K562 (cell line): ENCODE results near the gene CREB3L1. TPM values are rescaled to one million over a fixed set of nuclear protein-coding genes. Genes with fewer than 3 reads are reported as not detected.

Experiments used
- ASH1L ChIP-seq: fragments of 450-650 bp; IDR thresholded peaks from 2 replicates; pipeline ENCODE4 v1.6.1; 2018; ENCODE audit warnings: borderline replicate concordance, mild to moderate bottlenecking, low read depth; ENCODE audit not compliant: partially characterized antibody
- BRF1 ChIP-seq: IDR thresholded peaks from 3 replicates; pipeline ENCODE4 v1.6.1; 2011; ENCODE audit warnings: borderline replicate concordance, mild to moderate bottlenecking; ENCODE audit not compliant: insufficient read length; ENCODE audit errors: extremely low read depth
- CBX3 ChIP-seq, 2 experiments: IDR thresholded peaks; 1 replicate in 1 of 2; 2 replicates in 1 of 2; pipeline ENCODE4 v1.6.1; 2012; ENCODE audit warnings: inconsistent platforms in 2 of 2, low read length in 2 of 2, borderline replicate concordance in 1 of 2, control low read depth in 1 of 2
- CSDE1 ChIP-seq, 2 experiments: fragments of 450-650 bp; IDR thresholded peaks; 2 replicates each; pipeline ENCODE4 v1.6.1; 2016; ENCODE audit warnings: mild to moderate bottlenecking in 1 of 2
- CUX1 ChIP-seq: fragments of 200-800 bp; sonication (Bioruptor generic); IDR thresholded peaks from 2 replicates; pipeline ENCODE4 v1.6.1; 2016; ENCODE audit warnings: missing genetic modification characterization, missing compliant biosample characterization
- DDX20 ChIP-seq: fragments of 450-650 bp; IDR thresholded peaks from 2 replicates; pipeline ENCODE4 v1.6.1; 2016; ENCODE audit warnings: missing genetic modification characterization, low read depth, mild to moderate bottlenecking, missing compliant biosample characterization, moderate library complexity
- ESRRA ChIP-seq: fragments of 450-650 bp; IDR thresholded peaks from 2 replicates; pipeline ENCODE4 v1.6.1; 2014; ENCODE audit warnings: low read depth, mild to moderate bottlenecking, moderate library complexity, borderline replicate concordance
- FOXP1 ChIP-seq: sonication (generic); formaldehyde crosslinking; IDR thresholded peaks from 2 replicates; pipeline ENCODE4 v1.8.0; 2022; ENCODE audit warnings: mild to moderate bottlenecking, missing genetic modification reagents
- HCFC1 ChIP-seq: IDR thresholded peaks from 2 replicates; pipeline ENCODE4 v1.6.1; 2012; ENCODE audit warnings: low read depth, low read length, improper control_type of control experiment
- HOXB6 ChIP-seq: fragments of 250-450 bp; sonication (Bioruptor Pico); IDR thresholded peaks from 2 replicates; pipeline ENCODE4 v1.5.1; 2022; ENCODE audit warnings: mild to moderate bottlenecking, borderline replicate concordance
- KLF1 ChIP-seq: fragments of 450-650 bp; IDR thresholded peaks from 2 replicates; pipeline ENCODE4 v1.6.1; 2016; ENCODE audit warnings: missing genetic modification characterization, missing compliant biosample characterization
- MAFK ChIP-seq: IDR thresholded peaks from 2 replicates; pipeline ENCODE4 v1.6.1; 2011; ENCODE audit warnings: low read length, improper control_type of control experiment
- MBD2 ChIP-seq: sonication (generic); IDR thresholded peaks from 2 replicates; pipeline ENCODE4 v1.6.1; 2016; ENCODE audit warnings: low read depth, borderline replicate concordance
- PHB2 ChIP-seq: fragments of 450-650 bp; IDR thresholded peaks from 2 replicates; pipeline ENCODE4 v1.6.1; 2017; ENCODE audit warnings: low read depth
- RB1 ChIP-seq: fragments of 450-650 bp; IDR thresholded peaks from 2 replicates; pipeline ENCODE4 v1.6.1; 2017; ENCODE audit warnings: low read depth, mild to moderate bottlenecking
- STAT5B ChIP-seq: fragments of 250-450 bp; sonication (Bioruptor Pico); IDR thresholded peaks from 2 replicates; pipeline ENCODE4 v1.8.0; 2021; ENCODE audit warnings: mild to moderate bottlenecking, inconsistent platforms
- TRIM28 ChIP-seq: fragments of 450-650 bp; IDR thresholded peaks from 2 replicates; pipeline ENCODE4 v1.6.1; 2017
- ZNF197 ChIP-seq: fragments of 200-800 bp; sonication (Bioruptor generic); IDR thresholded peaks from 2 replicates; pipeline ENCODE4 v1.6.1; 2016; ENCODE audit warnings: low read depth, missing genetic modification characterization, missing compliant biosample characterization
- ZNF354B ChIP-seq: fragments of 250-450 bp; sonication (Bioruptor Pico); IDR thresholded peaks from 2 replicates; pipeline ENCODE4 v1.4.0; 2020
- ZNF57 ChIP-seq: fragments of 450-650 bp; formaldehyde crosslinking; IDR thresholded peaks from 2 replicates; pipeline ENCODE4 v1.4.0; 2020; ENCODE audit warnings: mild to moderate bottlenecking, moderate library complexity
- ZNF583 ChIP-seq: fragments of 250-450 bp; sonication (Bioruptor Pico); IDR thresholded peaks from 2 replicates; pipeline ENCODE4 v1.4.0; 2020
- ZNF668 ChIP-seq: fragments of 250-450 bp; sonication (Bioruptor Pico); IDR thresholded peaks from 2 replicates; pipeline ENCODE4 v1.8.0; 2022; ENCODE audit warnings: mild to moderate bottlenecking, inconsistent platforms
- polyA plus RNA-seq, 8 experiments: library from polyadenylated mRNA; depleted of rRNA in 4 of 8; stranded (reverse) in 5 of 8; unstranded in 3 of 8; fragments of >200 nt; fragmentation: Nextera tagmentation in 2 of 8; fragmentation: Illumina TruSeq in 1 of 8; extraction: Ambion mirVana in 2 of 8; extraction: Trizol in 1 of 8; gene quantifications; 2 replicates each; pipeline versions ENCODE4 v1.2.1 to v1.2.3, GENCODE V29; 2011 to 2014; ENCODE audit warnings: inconsistent platforms in 1 of 8, missing spikeins in 1 of 8
- total RNA-seq, 7 experiments: library from RNA; depleted of rRNA in 6 of 7; stranded (reverse); fragments of >200 nt in 6 of 7; fragmentation: Illumina TruSeq in 2 of 7; extraction: Trizol in 2 of 7; gene quantifications; 2 replicates each; pipeline versions ENCODE4 v1.2.1 to v1.2.3, GENCODE V29; 2011 to 2021; ENCODE audit warnings: low replicate concordance in 1 of 7
- TF ChIP-seq, protein P1 (sequence below): fragments of 450-650 bp; IDR thresholded peaks from 2 replicates; pipeline ENCODE4 v1.6.1; 2017; ENCODE audit warnings: antibody characterized with exemption

CREB3L1 gene
- total and polyA plus RNA-seq, 9 of the 15 experiments (the other 6 are each of a cell fraction or from before 2014, with no cell fraction given): 1.2 to 27.6 (median 3.7) TPM

DNA sequence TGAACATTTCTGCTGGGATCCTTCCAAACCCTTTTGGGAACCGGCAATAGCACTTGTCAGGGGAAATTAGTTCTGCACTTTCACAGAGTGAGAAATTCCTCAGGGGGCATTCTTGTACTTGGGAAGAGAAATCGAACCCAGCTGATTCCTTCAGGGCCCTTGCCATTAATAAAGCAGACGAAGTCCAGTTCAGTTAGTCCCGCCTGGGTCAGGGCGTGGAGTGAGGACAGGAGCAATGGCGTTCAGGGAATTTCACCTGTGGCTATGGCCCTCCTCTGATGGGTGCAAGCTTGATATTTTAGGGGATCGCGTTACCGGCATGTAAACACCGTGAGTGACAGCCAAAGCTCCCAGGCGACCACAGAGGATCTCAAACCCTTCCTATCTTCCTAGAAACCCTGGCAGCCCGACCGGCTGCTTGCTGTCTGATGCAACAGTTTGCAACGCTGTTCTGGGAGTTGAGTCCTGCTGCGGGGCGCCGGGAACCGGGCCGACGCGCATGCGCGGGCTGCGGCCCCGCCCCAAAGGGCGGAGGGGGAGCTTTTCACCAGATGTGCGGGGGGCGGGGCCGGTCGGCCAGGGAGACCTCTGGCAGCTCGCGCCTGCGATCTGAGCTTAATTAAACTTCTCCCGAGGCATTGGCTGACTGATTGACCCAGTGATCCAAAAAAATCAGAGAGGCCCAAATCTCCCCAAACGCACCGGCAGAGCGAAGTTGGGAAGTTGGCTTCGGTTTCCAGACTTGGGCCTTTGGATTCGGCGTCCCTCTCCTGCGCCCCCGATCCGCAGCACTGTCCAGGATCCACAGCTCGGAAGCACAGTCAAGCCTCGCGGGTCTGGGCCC is 34.3 kb upstream of the CREB3L1 start (continued):
- TF ChIP-seq, protein P1, sequence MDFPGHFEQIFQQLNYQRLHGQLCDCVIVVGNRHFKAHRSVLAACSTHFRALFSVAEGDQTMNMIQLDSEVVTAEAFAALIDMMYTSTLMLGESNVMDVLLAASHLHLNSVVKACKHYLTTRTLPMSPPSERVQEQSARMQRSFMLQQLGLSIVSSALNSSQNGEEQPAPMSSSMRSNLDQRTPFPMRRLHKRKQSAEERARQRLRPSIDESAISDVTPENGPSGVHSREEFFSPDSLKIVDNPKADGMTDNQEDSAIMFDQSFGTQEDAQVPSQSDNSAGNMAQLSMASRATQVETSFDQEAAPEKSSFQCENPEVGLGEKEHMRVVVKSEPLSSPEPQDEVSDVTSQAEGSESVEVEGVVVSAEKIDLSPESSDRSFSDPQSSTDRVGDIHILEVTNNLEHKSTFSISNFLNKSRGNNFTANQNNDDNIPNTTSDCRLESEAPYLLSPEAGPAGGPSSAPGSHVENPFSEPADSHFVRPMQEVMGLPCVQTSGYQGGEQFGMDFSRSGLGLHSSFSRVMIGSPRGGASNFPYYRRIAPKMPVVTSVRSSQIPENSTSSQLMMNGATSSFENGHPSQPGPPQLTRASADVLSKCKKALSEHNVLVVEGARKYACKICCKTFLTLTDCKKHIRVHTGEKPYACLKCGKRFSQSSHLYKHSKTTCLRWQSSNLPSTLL: no peak; the same call in 1 of the 2 replicates
- TF ChIP-seq BRF1: no peak
- no peak for TF ChIP-seq KLF1 (tag)
- 0 out of 3 replicates have a peak, but pooled peaks of 1 of the 2 experiments have one; percentile 18 for TF ChIP-seq CBX3 (IDR thresholded peaks at IDR 0.05; ENCODE audit: borderline replicate concordance in 1 of 2, low read length in 2 of 2)
- no peak for TF ChIP-seq HOXB6 (CRISPR knock-in tag)
- no peak for TF ChIP-seq CUX1 (CRISPR knock-in tag)
- peak; percentile 6; the same call in 1 of the 2 replicates for TF ChIP-seq DDX20 (tag)
- peak; percentile 72; the same call in 1 of the 2 replicates for TF ChIP-seq FOXP1 (CRISPR knock-in tag)
- no peak for TF ChIP-seq ASH1L
- TF ChIP-seq HCFC1: peak; percentile 52; the same call in 1 of the 2 replicates
- no peak; the same call in 1 of the 2 replicates for TF ChIP-seq RB1
- TF ChIP-seq ZNF354B: no peak
- no peak for TF ChIP-seq PHB2
- TF ChIP-seq MBD2: peak; percentile 24
- TF ChIP-seq CSDE1 (IDR thresholded peaks at IDR 0.05): no peak
- no peak for TF ChIP-seq ZNF57 (CRISPR knock-in tag)
- TF ChIP-seq ZNF197 (CRISPR knock-in tag): 0 out of 2 replicates have a peak, but pooled peaks have one; percentile 58
- no peak for TF ChIP-seq ZNF668 (CRISPR knock-in tag)
- peak; percentile 73; the same call in 1 of the 2 replicates for TF ChIP-seq ZNF583 (CRISPR knock-in tag)
- no peak for TF ChIP-seq STAT5B (CRISPR knock-in tag)
- peak; percentile 70 for TF ChIP-seq ESRRA
- TF ChIP-seq TRIM28: peak; percentile 63
- TF ChIP-seq MAFK: no peak
